H54 (cell line): Measurements from ENCODE around the gene OR1I1.
A peak's percentile ranks its signal among the peaks of the same experiment; 100 is the strongest.
"Not testable (repeated sequence)": the region's sequence is repeated elsewhere in the genome, so short reads cannot be mapped to it uniquely, and the experiment has no call there.

Experiments
- DNase-seq: peaks from one replicate; pipeline ENCODE4 v3.0.0; 2011; ENCODE audit warnings: low spot score, mixed read lengths; ENCODE audit not compliant: insufficient read length
- FAIRE-seq: peaks from 3 replicates; lab custom pipeline; 2011; peaks lifted over from hg19 to GRCh38; lab: Jason Lieb, UNC
- POLR2A ChIP-seq: IDR thresholded peaks from 2 replicates; pipeline ENCODE4 v1.6.1; 2011; ENCODE audit warnings: low read depth, mild to moderate bottlenecking, low read length

Gene OR1I1

GRCh38 chr19:15075806-15076205 lies 6.2 kb upstream of the OR1I1 start:
- FAIRE-seq (no peak), DNase-seq (no peak)
- TF ChIP-seq POLR2A, result no peak

GRCh38 chr19:15080002-15080401 lies 2.0 kb upstream of the OR1I1 start:
- DNase-seq, FAIRE-seq: not testable (repeated sequence)

GRCh38 chr19:15087182-15087581 lies 5.2 kb downstream of the OR1I1 start:
- TF ChIP-seq POLR2A, result no peak
- FAIRE-seq, result no peak
- DNase-seq, result no peak

GRCh38 chr19:15091918-15092753 lies 10.1 kb downstream of the OR1I1 start:
- FAIRE-seq, result no peak
- TF ChIP-seq POLR2A, result no peak
- no peak for DNase-seq

- TF ChIP-seq POLR2A, result no peak
- FAIRE-seq (no peak), DNase-seq (no peak)
These were observed 11.0 kb downstream of the OR1I1 start for GRCh38 chr19:15093001-15093400.

GRCh38 chr19:15096223-15096622 lies 14.2 kb downstream of the OR1I1 start:
- TF ChIP-seq POLR2A, result no peak
- DNase-seq (no peak), FAIRE-seq (no peak)

- DNase-seq, FAIRE-seq: not testable (repeated sequence)
These were observed 16.0 kb downstream of the OR1I1 start for GRCh38 chr19:15097980-15098379.

GRCh38 chr19:15098460-15098859 lies 16.4 kb downstream of the OR1I1 start:
- FAIRE-seq, result no peak
- no peak for DNase-seq
- no peak for TF ChIP-seq POLR2A

- no peak for FAIRE-seq
- DNase-seq, result no peak
- no peak for TF ChIP-seq POLR2A
These were observed 17.1 kb downstream of the OR1I1 start for GRCh38 chr19:15099017-15099582.

GRCh38 chr19:15101479-15102082 lies 19.6 kb downstream of the OR1I1 start:
- no peak for TF ChIP-seq POLR2A
- DNase-seq, result no peak
- no peak for FAIRE-seq

GRCh38 chr19:15104003-15104402 lies 22.0 kb downstream of the OR1I1 start:
- FAIRE-seq (no peak), DNase-seq (no peak)
- no peak for TF ChIP-seq POLR2A

GRCh38 chr19:15104411-15104810 lies 22.4 kb downstream of the OR1I1 start:
- FAIRE-seq (no peak), DNase-seq (no peak)
- no peak for TF ChIP-seq POLR2A

GRCh38 chr19:15105044-15105443 lies 23.0 kb downstream of the OR1I1 start:
- no peak for TF ChIP-seq POLR2A
- FAIRE-seq, result no peak
- no peak for DNase-seq

- peak; percentile 48 for TF ChIP-seq POLR2A
- FAIRE-seq, result no peak
- DNase-seq, result peak; percentile 83
These were observed 25.3 kb downstream of the OR1I1 start, which contains the start of gene SYDE1 for GRCh38 chr19:15107061-15108010. Gene SYDE1 (plus strand): TSS chr19:15107401. CDS start chr19:15107434, 33 bp downstream.
